ENCODE results near the gene NOL8. TPM values are rescaled to one million over a fixed set of nuclear protein-coding genes. Genes with fewer than 3 reads are reported as not detected.

The NOL8 gene
- total RNA-seq, 1 donor from 2014 or later: 40.1 TPM

DNA sequence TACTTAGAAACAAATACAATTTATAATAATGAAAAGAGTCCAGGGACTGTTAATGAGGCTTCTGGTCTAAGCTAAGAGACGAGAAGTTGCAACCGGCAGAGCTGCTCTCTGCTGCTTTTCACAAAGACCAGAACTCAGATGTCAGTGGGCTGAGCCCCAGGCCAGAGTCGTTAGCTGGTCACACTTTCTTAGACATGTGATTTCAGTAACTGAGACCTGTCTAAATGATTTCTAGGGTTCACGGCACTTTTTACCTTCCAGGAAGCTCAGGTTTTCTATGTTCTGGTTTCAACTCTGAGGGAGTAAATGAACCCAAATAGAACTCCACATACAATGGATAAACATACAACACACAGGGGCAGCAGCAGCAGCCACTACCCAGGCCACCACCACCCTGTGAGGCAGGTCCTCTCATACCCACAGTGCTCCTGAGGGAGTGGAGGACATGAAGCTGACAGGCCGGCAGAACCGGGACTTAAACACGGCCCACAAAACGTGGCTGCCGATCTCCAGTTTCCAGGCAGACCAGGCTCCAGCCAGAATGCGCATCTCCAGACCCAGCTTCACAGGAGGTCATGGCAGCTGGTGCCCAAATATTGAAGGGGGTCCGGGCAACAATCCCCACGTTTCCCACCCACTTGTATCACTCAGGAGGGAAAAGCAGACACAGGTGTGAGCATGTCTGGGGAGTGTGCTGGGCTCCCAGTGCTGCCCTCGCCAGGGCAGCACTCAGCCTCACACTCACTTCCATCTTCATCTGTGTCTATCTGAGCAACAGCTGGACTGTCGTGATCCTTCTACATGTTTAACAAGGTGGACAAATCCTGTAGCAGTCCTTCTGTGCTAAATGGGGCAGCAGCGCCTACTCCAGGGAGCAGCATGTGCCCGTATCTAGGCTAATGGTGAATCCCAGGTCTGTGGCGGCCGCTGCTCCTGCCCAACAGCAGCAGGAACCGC, 70.5 kb downstream of the NOL8 start:
- no peaks in the 10 kb centered on the region for H3K27me3 Mint-ChIP-seq (ENCODE audit: low read depth)
- DNase-seq (ENCODE audit: low read depth, low spot score): no peak
- no peaks in the 10 kb centered on the region for H3K9me3 Mint-ChIP-seq
- H3K4me1 Mint-ChIP-seq: no peaks in the 10 kb centered on the region
- peaks cover 2% of the 10 kb centered on the region for H3K36me3 Mint-ChIP-seq (ENCODE audit: low read depth)
- no peak overlapping the region for H3K27ac Mint-ChIP-seq (ENCODE audit: unreplicated experiment)
- no peak overlapping the region for H3K4me3 Mint-ChIP-seq
- TF ChIP-seq, protein P1, sequence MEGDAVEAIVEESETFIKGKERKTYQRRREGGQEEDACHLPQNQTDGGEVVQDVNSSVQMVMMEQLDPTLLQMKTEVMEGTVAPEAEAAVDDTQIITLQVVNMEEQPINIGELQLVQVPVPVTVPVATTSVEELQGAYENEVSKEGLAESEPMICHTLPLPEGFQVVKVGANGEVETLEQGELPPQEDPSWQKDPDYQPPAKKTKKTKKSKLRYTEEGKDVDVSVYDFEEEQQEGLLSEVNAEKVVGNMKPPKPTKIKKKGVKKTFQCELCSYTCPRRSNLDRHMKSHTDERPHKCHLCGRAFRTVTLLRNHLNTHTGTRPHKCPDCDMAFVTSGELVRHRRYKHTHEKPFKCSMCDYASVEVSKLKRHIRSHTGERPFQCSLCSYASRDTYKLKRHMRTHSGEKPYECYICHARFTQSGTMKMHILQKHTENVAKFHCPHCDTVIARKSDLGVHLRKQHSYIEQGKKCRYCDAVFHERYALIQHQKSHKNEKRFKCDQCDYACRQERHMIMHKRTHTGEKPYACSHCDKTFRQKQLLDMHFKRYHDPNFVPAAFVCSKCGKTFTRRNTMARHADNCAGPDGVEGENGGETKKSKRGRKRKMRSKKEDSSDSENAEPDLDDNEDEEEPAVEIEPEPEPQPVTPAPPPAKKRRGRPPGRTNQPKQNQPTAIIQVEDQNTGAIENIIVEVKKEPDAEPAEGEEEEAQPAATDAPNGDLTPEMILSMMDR (conservative IDR thresholded peaks at IDR 0.05): no peak

DNA sequence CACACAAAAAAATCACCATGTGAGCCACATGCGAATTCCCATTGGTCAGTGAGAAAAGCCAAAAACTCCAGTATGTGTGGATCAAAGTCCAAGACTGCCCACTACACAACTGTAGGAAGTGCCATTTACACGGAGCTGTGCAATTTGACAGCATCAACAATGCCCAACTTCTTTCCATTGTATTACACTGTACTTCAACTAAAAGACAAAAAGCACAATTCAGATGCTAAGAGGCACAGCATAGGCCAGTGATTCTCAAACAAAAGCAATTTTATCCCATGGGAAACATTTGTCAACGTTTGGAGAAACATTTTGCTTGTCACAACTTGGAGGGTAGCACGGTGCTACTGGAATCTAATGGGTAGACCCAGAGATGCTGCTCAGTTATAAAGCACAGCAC, 71.5 kb downstream of the NOL8 start:
- Mint-ChIP-seq H3K4me1 (no peaks in the 10 kb centered on the region), H3K27ac (ENCODE audit: unreplicated experiment) (no peak overlapping the region), H3K27me3 (ENCODE audit: low read depth) (no peaks in the 10 kb centered on the region), H3K9me3 (no peaks in the 10 kb centered on the region), H3K36me3 (ENCODE audit: low read depth) (peaks cover 2% of the 10 kb centered on the region), H3K4me3 (no peak overlapping the region)
- TF ChIP-seq, protein P1 (conservative IDR thresholded peaks at IDR 0.05): no peak
- no peak for DNase-seq (ENCODE audit: low read depth, low spot score)

DNA sequence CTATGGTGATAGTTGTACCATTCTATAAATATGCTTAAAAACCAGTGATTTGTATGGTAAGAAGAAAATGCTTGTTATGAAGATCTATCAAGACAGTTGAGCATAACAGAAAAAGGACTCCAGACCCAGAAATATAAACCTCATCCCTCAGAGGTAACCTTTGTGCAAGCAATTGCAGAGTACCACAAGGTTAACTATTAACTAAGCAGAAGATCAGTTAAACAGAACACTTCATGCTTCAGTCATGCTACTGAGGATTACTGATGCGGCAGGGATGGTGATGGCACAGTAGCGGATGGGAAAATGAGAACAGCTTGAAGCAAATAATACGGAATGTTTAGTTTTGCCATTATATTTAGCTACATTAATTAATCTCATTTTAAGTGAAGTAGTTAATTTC, 77.2 kb downstream of the NOL8 start:
- no peak overlapping the region for H3K27ac Mint-ChIP-seq (ENCODE audit: unreplicated experiment)
- H3K4me3 Mint-ChIP-seq: no peak overlapping the region
- no peaks in the 10 kb centered on the region for H3K4me1 Mint-ChIP-seq
- no peak for DNase-seq (ENCODE audit: low read depth, low spot score)
- peaks cover 13% of the 10 kb centered on the region for H3K36me3 Mint-ChIP-seq (ENCODE audit: low read depth)
- TF ChIP-seq, protein P1 (conservative IDR thresholded peaks at IDR 0.05): no peak
- H3K9me3 Mint-ChIP-seq: no peaks in the 10 kb centered on the region
- H3K27me3 Mint-ChIP-seq (ENCODE audit: low read depth): no peaks in the 10 kb centered on the region

Small RNA genes within 50 kb of the gene (microRNA-seq; reads per million reads assigned to microRNA genes)
- gene MIR3651: 5.3 reads per million

Other genes starting within 250 kb of the NOL8 start
- 50.2 and 51.8 TPM in 2 replicates for gene SPTLC1, start 209.9 kb downstream of the NOL8 start, total RNA-seq
- gene IARS1, start 31.7 kb downstream of the NOL8 start, total RNA-seq: 169 and 170 TPM in 2 replicates
- gene CENPP, start 603 bp upstream of the NOL8 start, total RNA-seq: 15.7 and 17.9 TPM in 2 replicates
- not detected in 2 replicates for gene OGN, start 79.2 kb upstream of the NOL8 start, total RNA-seq
- gene OMD, start 99.1 kb upstream of the NOL8 start, total RNA-seq: not detected in 2 replicates
- not detected in 2 replicates for gene ASPN, start 157.2 kb upstream of the NOL8 start, total RNA-seq
- not detected in 2 replicates for gene ECM2, start 210.6 kb upstream of the NOL8 start, total RNA-seq

Data from neural crest cell (in vitro differentiated cells).